Loucy (cell line): ENCODE results near the gene SCARB1.

ENCODE experiments used
- H2AFZ ChIP-seq: fragments of 200-600 bp; sonication (generic); 2 replicates; pipeline ENCODE4 v1.6.0; 2016; ENCODE audit warnings: antibody characterized with exemption, mild to moderate bottlenecking, low read length, moderate library complexity
- H3F3A ChIP-seq: fragments of 200-600 bp; 2 replicates; pipeline ENCODE4 v1.6.0; 2016; ENCODE audit warnings: antibody characterized with exemption, low read depth, mild to moderate bottlenecking
- H3K27me3 ChIP-seq: fragments of 200-600 bp; sonication (generic); 2 replicates; pipeline ENCODE4 v1.6.1; 2014; ENCODE audit warnings: low read length, mild to moderate bottlenecking; ENCODE audit not compliant: insufficient read depth, poor library complexity, severe bottlenecking
- H3K36me3 ChIP-seq: fragments of 200-600 bp; sonication (generic); 2 replicates; pipeline ENCODE4 v1.6.1; 2016; ENCODE audit warnings: low read length; ENCODE audit not compliant: insufficient read depth
- H3K4me1 ChIP-seq: fragments of 200-600 bp; sonication (generic); 2 replicates; pipeline ENCODE4 v1.5.1; 2014; ENCODE audit warnings: low read length, mild to moderate bottlenecking; ENCODE audit not compliant: insufficient read depth, poor library complexity, severe bottlenecking
- H3K4me2 ChIP-seq: fragments of 200-600 bp; sonication (generic); 2 replicates; pipeline ENCODE4 v1.6.0; 2014; ENCODE audit warnings: antibody characterized with exemption, low read length, low read depth, mild to moderate bottlenecking; ENCODE audit not compliant: poor library complexity, severe bottlenecking
- H3K4me3 ChIP-seq: fragments of 200-600 bp; sonication (generic); 2 replicates; pipeline ENCODE4 v1.5.1; 2014; ENCODE audit warnings: low read length, mild to moderate bottlenecking, mixed read lengths; ENCODE audit not compliant: poor library complexity, severe bottlenecking
- H3K79me2 ChIP-seq: fragments of 200-600 bp; sonication (generic); 2 replicates; pipeline ENCODE4 v1.6.1; 2014; ENCODE audit warnings: low read length; ENCODE audit not compliant: insufficient read depth
- H3K9ac ChIP-seq: fragments of 200-600 bp; sonication (generic); 2 replicates; pipeline ENCODE4 v1.6.0; 2014; ENCODE audit warnings: mild to moderate bottlenecking, low read depth, low read length, moderate library complexity; ENCODE audit not compliant: poor library complexity, severe bottlenecking
- H3K9me2 ChIP-seq: fragments of 200-600 bp; sonication (generic); replicated peaks from 2 replicates; pipeline ENCODE4 v1.6.1; 2016; ENCODE audit warnings: low read depth, low read length, mixed read lengths
- H3K9me3 ChIP-seq: fragments of 200-600 bp; sonication (generic); 2 replicates; pipeline ENCODE4 v1.6.1; 2014; ENCODE audit warnings: mild to moderate bottlenecking, antibody characterized with exemption, low read length, low read depth; ENCODE audit not compliant: insufficient read depth
- H4K20me1 ChIP-seq: fragments of 200-600 bp; sonication (generic); 2 replicates; pipeline ENCODE4 v1.6.0; 2014; ENCODE audit warnings: antibody characterized with exemption, low read length, mild to moderate bottlenecking; ENCODE audit not compliant: insufficient read depth, poor library complexity, severe bottlenecking
- CTCF ChIP-seq: fragments of 200-600 bp; sonication (generic); conservative IDR thresholded peaks from 2 replicates; pipeline ENCODE4 v1.5.1; 2014; ENCODE audit warnings: mild to moderate bottlenecking, antibody characterized with exemption, low read length
- EZH2phosphoT487 ChIP-seq: fragments of 200-600 bp; IDR thresholded peaks from 2 replicates; pipeline ENCODE4 v1.6.1; 2018; ENCODE audit warnings: antibody characterized with exemption, mild to moderate bottlenecking, moderate library complexity, borderline replicate concordance

The SCARB1 gene

GRCh38 chr12:124755801-124756148, 107.9 kb downstream of the SCARB1 start:
- Histone ChIP-seq H3K36me3 (no peaks in the 10 kb centered on the region), H3F3A (no peaks in the 10 kb centered on the region), H3K9me2 (no peaks in the 10 kb centered on the region), H4K20me1 (no peaks in the 10 kb centered on the region), H3K4me1 (peaks cover 6% of the 10 kb centered on the region), H3K9ac (no peak overlapping the region), H3K4me3 (no peak overlapping the region), H3K79me2 (no peaks in the 10 kb centered on the region), H2AFZ (no peak overlapping the region), H3K27me3 (no peaks in the 10 kb centered on the region), H3K4me2 (no peak overlapping the region), H3K9me3 (no peaks in the 10 kb centered on the region)
- TF ChIP-seq EZH2phosphoT487 (no peak), CTCF (no peak)

- H3F3A ChIP-seq, result no peaks in the 10 kb centered on the region
- no peak overlapping the region for H2AFZ ChIP-seq
- no peaks in the 10 kb centered on the region for H3K36me3 ChIP-seq
- H3K27me3 ChIP-seq, result no peaks in the 10 kb centered on the region
- H3K4me3 ChIP-seq, result no peak overlapping the region
- no peaks in the 10 kb centered on the region for H3K9me2 ChIP-seq
- H4K20me1 ChIP-seq, result no peaks in the 10 kb centered on the region
- H3K4me1 ChIP-seq, result peaks cover 6% of the 10 kb centered on the region
- no peak for TF ChIP-seq EZH2phosphoT487
- no peak for TF ChIP-seq CTCF
- H3K9me3 ChIP-seq, result no peaks in the 10 kb centered on the region
- no peak overlapping the region for H3K4me2 ChIP-seq
- no peak overlapping the region for H3K9ac ChIP-seq
- H3K79me2 ChIP-seq, result no peaks in the 10 kb centered on the region
These were observed 108.5 kb downstream of the SCARB1 start for GRCh38 chr12:124754949-124755800.

- Histone ChIP-seq H4K20me1 (no peaks in the 10 kb centered on the region), H3K27me3 (no peaks in the 10 kb centered on the region), H3K9me2 (no peaks in the 10 kb centered on the region), H3F3A (no peaks in the 10 kb centered on the region), H3K9me3 (no peaks in the 10 kb centered on the region), H3K9ac (no peak overlapping the region), H3K36me3 (no peaks in the 10 kb centered on the region), H3K4me3 (no peak overlapping the region), H3K4me2 (no peak overlapping the region), H3K4me1 (peaks cover 6% of the 10 kb centered on the region), H3K79me2 (no peaks in the 10 kb centered on the region), H2AFZ (no peak overlapping the region)
- no peak for TF ChIP-seq CTCF
- no peak for TF ChIP-seq EZH2phosphoT487
These were observed 109.2 kb downstream of the SCARB1 start for GRCh38 chr12:124754491-124754890.
